ENCODE results near the gene MROH2A.

MROH2A gene

GRCh38 chr2:233769260-233769659, 8.9 kb upstream of the MROH2A start:
- Histone ChIP-seq H3K4me3 (ENCODE audit: severe bottlenecking) (no peak overlapping the region), H3K27ac (ENCODE audit: poor library complexity, severe bottlenecking) (no peak overlapping the region), H3K4me1 (ENCODE audit: insufficient read depth, poor library complexity, severe bottlenecking) (peaks cover 2% of the 10 kb centered on the region), H3K27me3 (ENCODE audit: insufficient read depth, poor library complexity, severe bottlenecking) (no peaks in the 10 kb centered on the region), H3K36me3 (ENCODE audit: low read depth) (no peaks in the 10 kb centered on the region), H3K9me3 (ENCODE audit: severe bottlenecking) (no peaks in the 10 kb centered on the region)
- ATAC-seq (ENCODE audit: low read depth) = no peak
- no peak for DNase-seq (ENCODE audit: low spot score)
- TF ChIP-seq CTCF (IDR thresholded peaks at IDR 0.05; ENCODE audit: poor library complexity, severe bottlenecking) = no peak

- Histone ChIP-seq H3K4me3 (ENCODE audit: severe bottlenecking) (no peak overlapping the region), H3K27ac (ENCODE audit: poor library complexity, severe bottlenecking) (no peak overlapping the region), H3K9me3 (ENCODE audit: severe bottlenecking) (no peaks in the 10 kb centered on the region), H3K4me1 (ENCODE audit: insufficient read depth, poor library complexity, severe bottlenecking) (no peaks in the 10 kb centered on the region), H3K27me3 (ENCODE audit: insufficient read depth, poor library complexity, severe bottlenecking) (no peaks in the 10 kb centered on the region), H3K36me3 (ENCODE audit: low read depth) (no peaks in the 10 kb centered on the region)
- ATAC-seq (ENCODE audit: low read depth) = no peak
- TF ChIP-seq CTCF (IDR thresholded peaks at IDR 0.05; ENCODE audit: poor library complexity, severe bottlenecking) = no peak
- no peak for DNase-seq (ENCODE audit: low spot score)
Measured at GRCh38 chr2:233772153-233772552, 6.0 kb upstream of the MROH2A start.

DNA sequence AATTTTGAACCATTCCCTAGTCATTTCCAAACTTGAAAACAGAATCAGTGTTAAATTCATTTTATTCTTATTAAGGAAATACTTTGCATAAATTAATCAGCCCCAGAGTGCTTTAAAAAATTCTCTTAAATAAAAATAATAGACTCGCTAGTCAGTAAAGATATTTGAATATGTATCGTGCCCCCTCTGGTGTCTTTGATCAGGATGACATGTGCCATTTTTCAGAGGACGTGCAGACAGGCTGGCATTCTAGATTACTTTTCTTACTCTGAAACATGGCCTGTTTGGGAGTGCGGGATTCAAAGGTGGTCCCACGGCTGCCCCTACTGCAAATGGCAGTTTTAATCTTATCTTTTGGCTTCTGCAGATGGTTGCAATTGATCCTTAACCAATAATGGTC, 5.5 kb upstream of the MROH2A start:
- Histone ChIP-seq H3K36me3 (ENCODE audit: low read depth) (no peaks in the 10 kb centered on the region), H3K4me3 (ENCODE audit: severe bottlenecking) (no peak overlapping the region), H3K27me3 (ENCODE audit: insufficient read depth, poor library complexity, severe bottlenecking) (no peaks in the 10 kb centered on the region), H3K4me1 (ENCODE audit: insufficient read depth, poor library complexity, severe bottlenecking) (no peaks in the 10 kb centered on the region), H3K9me3 (ENCODE audit: severe bottlenecking) (no peaks in the 10 kb centered on the region), H3K27ac (ENCODE audit: poor library complexity, severe bottlenecking) (no peak overlapping the region)
- peak; percentile 17 for TF ChIP-seq CTCF (IDR thresholded peaks at IDR 0.05; ENCODE audit: poor library complexity, severe bottlenecking)
- ATAC-seq (ENCODE audit: low read depth) = no peak
- no peak for DNase-seq (ENCODE audit: low spot score)

- Histone ChIP-seq H3K9me3 (ENCODE audit: severe bottlenecking) (no peaks in the 10 kb centered on the region), H3K4me1 (ENCODE audit: insufficient read depth, poor library complexity, severe bottlenecking) (no peaks in the 10 kb centered on the region), H3K27ac (ENCODE audit: poor library complexity, severe bottlenecking) (no peak overlapping the region), H3K36me3 (ENCODE audit: low read depth) (no peaks in the 10 kb centered on the region), H3K4me3 (ENCODE audit: severe bottlenecking) (no peak overlapping the region), H3K27me3 (ENCODE audit: insufficient read depth, poor library complexity, severe bottlenecking) (no peaks in the 10 kb centered on the region)
- no peak for TF ChIP-seq CTCF (IDR thresholded peaks at IDR 0.05; ENCODE audit: poor library complexity, severe bottlenecking)
- ATAC-seq (ENCODE audit: low read depth) (no peak), DNase-seq (ENCODE audit: low spot score) (no peak)
Measured at GRCh38 chr2:233773854-233774253, 4.3 kb upstream of the MROH2A start.

DNA sequence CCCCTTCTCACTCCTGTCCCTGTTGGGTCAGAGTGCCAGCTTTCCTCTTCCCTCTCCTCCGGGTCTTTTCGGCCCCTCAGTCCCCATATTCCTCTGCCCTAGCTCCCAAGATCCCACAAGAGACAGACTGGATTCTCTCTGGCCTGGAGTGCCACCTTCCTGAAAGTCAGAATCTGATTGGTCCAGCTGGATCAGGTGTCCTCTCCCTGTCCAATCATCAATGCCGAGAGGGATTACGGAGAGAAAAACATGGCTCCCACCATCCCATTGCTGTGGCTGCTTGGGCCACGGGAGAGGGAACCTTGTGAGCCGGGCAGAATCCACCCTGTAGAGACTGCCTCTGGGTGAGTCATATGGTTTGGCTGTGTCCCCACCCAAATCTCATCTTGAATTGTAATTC, 2.7 kb upstream of the MROH2A start:
- Histone ChIP-seq H3K27me3 (ENCODE audit: insufficient read depth, poor library complexity, severe bottlenecking) (no peaks in the 10 kb centered on the region), H3K36me3 (ENCODE audit: low read depth) (no peaks in the 10 kb centered on the region), H3K9me3 (ENCODE audit: severe bottlenecking) (no peaks in the 10 kb centered on the region), H3K4me3 (ENCODE audit: severe bottlenecking) (no peak overlapping the region), H3K4me1 (ENCODE audit: insufficient read depth, poor library complexity, severe bottlenecking) (no peaks in the 10 kb centered on the region), H3K27ac (ENCODE audit: poor library complexity, severe bottlenecking) (no peak overlapping the region)
- TF ChIP-seq CTCF (IDR thresholded peaks at IDR 0.05; ENCODE audit: poor library complexity, severe bottlenecking) = no peak
- ATAC-seq (ENCODE audit: low read depth) (no peak), DNase-seq (ENCODE audit: low spot score) (no peak)
